COLO668 (cell line): ENCODE data around the gene RHOJ.

Source experiments
- DNase-seq: peaks from one replicate; lab custom pipeline; 2025; ENCODE audit not compliant: unreplicated experiment; lab: John Stamatoyannopoulos, UW

The RHOJ gene

DNA sequence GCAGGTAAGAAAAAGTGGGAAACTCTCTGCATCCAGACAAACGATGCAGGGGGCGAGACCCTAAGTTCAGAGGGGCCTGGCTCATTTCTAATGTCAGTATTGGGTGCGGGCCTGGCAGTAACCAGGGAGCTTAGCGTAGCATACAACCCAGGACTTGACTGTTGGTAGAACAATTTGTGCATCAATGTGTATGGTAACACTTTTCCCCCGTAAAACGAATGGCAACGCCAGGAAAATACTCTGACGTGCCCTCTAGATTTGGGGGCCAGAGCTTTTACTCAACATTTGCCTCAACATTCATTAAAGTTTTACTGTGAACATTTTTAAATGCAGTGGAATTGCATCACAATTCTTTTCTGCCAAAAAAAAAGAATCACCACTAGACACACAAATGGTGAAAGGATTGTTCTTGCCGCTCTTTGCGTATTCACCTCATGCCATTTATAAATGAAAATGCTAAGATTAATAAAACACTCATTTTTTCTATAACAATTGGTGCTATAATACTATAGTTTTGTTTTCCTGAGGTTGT is 867 bp downstream of the RHOJ start:
- DNase-seq = no peak

DNA sequence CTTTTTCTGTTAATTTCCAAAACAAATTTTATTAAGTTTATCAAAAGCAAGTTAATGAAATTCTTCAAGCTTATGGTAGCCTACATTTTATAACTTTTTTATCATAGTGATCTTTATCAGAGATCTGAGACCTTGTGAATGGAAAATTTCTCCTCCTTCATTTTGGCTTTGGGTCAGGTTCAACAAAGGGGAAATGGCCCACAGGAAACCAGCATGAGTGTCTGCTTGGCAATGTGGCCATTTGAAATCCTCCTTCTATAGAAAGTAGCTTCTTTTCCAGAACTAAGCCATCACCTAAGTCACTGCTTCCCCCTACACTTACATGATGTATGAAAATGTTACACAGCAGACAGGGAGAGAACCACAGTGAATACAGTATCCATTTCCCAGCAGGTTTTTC is 1.6 kb downstream of the RHOJ start:
- DNase-seq = no peak

DNA sequence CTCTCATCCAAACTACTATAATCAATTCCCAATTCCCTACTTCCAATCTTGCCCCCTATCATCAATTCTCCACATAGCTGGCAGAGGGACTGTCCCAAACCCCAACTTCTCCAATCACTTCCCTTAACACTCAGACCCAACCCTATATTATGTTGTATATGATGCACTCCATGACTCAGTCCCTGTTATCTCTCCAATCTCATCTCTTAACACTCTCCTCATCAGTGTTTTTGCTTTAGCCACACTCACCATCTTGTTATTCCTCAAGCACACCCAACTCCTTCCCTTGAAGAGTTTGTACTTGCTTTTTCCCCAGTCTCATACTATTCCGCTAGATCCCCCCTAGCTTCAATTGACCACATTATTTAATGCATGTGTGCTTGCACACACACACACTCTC is 4.9 kb downstream of the RHOJ start:
- no peak for DNase-seq

DNA sequence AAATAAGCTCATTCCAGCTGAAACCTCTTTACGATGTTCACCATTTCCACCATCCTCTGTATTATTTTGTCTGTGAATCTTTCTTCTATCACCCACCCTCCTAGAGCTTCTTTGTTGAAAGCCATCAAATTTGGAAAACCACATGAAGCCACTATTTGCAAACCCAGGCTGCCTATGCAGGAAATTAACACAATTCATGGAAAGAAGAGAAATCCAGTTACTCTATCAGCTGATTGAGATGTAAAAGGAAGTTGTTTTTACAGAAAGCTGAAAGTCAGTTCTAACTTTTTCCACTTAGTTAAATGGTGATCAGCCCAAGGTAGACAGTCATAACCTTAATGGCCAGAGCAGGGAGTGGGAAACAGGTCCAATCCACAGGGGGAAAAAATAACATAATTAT is 6.6 kb downstream of the RHOJ start:
- no peak for DNase-seq

DNA sequence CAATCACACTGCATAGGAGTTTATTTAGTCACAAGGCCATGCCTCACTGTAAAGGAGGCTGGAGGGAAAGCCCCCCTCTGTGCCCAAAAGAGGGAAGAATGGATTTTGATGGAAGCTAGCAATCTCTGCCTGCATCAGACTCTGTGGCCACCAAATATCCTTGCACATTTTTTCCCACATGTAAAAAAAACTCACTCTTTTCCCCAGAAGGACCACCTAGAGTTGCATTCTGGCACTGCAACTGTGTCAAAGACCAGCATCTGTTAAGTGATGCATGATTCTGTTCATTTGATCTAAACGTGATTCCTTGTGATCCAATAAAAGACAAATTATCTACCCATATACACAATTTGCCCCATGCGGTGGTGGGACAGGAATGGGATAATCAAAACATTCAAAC is 8.0 kb downstream of the RHOJ start:
- no peak for DNase-seq

DNA sequence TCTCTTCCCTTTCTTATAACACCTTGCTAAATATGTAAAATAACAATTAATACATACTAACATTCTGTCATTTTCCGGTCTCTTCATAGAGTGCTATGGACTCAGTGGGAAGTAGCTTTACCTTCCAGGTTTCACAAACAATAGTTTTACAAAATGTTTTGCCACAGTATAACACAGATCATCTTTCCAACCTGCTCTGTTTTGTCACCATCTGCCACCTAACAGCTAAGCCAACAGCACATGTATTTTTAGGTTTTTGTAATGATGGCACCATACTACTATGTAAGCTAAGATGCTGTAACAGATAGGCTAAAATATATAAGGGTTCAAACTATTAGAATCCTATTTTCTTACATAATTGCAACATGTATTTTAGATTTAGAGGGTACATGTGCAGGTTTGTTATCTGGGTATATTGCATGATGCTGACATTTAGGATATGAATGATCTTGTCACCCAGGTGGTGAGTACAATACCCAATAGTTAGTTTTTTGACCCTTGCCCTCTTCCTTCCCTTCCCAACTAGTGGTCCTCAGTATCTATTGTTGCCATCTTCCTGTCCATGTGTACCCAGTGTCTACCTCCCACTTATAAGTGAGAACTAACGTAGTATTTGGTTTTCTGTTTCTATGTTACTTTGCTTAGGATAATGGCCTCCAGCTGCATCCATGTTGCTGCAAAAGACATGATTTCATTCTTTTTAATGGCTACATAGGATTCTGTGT is 8.7 kb downstream of the RHOJ start:
- DNase-seq = no peak

DNA sequence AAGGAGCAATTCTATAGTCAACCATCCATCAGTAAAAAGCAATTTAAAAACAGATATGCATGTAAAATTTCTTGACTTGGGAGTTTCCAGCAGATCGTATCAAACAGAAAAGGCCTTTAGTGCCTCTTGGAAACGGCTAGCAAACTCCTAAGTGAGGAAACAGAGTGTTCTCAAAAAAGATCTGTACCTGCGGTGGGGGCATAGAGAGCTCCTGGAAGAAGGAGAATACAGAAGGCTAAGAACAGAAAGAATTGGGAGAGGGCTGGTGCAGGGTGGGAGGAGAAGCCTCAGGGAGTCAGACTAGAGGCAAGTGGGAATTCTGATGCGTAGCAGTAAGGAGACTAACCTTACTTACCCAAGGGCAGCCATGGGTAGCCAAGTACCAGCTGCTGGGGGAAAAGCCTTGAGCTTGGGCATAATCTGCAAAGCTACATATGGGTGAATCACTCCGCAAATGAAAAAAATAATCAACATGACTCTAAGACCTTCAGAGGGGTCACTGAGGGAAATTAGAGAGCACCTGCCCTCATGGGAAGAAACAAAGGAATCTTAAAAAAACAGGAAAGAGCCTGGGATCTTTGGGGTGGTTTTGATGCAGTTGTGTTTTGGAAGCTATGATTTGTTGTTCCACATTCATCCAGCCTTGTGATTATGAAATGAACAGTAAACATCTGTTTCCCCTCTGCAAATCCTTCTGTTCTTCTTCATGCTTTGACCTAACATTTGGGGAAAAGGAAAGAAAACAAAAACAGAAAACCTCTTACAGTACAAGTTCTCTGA is 10.4 kb downstream of the RHOJ start:
- DNase-seq = no peak

DNA sequence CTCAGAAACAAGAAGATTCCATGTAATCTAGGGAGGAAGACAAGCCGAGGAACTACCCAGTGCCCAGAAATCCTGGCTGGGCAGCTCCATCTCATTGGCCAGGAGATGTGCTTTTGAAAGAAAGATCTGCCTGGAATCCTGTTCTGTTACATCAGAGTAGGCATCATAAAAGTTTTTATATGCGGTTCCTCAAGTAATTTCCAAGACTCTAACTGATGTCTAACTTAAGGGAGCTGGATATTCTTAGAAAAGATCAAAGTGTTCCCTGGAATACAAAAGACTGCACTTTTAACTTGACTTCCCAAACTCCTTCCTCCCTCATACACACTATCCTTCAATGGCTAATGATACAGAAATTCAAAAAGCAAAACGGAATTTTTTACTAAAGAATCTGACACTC is 16.3 kb downstream of the RHOJ start:
- DNase-seq = no peak

DNA sequence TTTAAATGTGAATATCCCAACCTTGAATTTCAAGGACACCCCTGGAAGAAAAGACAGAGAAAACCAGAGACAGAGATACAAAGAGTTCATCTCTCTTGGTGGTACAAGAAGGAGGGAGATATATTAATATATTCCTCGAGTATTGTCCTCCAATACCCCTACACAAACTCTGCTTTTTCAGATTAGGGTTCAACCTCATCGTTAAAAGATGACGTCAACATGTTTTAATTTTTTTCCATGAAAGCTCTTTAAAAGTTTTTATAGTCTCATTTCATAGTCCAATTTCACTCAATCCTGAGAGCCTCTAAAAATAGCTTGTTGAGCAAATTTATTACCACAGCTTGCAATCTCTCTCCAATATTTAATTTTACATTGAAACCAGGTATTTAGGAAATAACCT is 19.4 kb downstream of the RHOJ start:
- DNase-seq = no peak

DNA sequence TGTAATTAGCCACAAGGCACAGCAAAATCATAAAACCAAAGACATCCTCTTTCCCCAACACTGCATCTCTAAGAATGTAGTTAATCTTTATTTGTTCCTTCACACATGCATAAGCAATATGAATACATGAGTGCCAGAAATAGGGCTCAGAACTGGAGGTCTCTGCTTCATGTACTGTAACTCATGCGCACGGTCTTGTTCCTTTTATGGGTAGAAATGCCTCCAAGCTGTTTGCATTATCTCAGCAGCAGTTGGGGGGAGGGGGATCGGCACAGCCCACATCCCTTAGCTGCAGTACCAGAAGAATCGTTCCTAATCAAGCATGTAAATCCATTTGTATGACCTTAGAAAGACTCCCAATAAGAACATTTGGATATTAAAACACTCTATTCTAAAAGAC is 20.0 kb downstream of the RHOJ start:
- DNase-seq = no peak

DNA sequence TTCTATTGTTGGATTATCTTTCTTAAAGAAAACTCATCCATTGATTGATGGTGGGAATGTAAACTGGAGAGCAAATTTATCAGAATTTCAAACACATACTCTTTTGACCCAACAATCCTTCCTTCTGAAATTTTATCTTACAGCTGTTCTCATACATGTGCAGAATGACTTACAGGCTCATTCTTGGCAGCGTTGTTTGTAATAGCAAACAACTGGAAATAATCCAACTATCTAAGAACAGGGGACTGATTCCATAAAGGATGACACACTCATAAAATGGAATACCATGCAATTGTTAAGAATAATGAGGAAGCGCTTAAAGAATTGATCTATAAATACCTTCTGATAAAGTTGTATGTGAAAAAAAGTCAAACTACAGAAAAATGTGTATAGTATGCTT is 24.0 kb downstream of the RHOJ start:
- no peak for DNase-seq

DNA sequence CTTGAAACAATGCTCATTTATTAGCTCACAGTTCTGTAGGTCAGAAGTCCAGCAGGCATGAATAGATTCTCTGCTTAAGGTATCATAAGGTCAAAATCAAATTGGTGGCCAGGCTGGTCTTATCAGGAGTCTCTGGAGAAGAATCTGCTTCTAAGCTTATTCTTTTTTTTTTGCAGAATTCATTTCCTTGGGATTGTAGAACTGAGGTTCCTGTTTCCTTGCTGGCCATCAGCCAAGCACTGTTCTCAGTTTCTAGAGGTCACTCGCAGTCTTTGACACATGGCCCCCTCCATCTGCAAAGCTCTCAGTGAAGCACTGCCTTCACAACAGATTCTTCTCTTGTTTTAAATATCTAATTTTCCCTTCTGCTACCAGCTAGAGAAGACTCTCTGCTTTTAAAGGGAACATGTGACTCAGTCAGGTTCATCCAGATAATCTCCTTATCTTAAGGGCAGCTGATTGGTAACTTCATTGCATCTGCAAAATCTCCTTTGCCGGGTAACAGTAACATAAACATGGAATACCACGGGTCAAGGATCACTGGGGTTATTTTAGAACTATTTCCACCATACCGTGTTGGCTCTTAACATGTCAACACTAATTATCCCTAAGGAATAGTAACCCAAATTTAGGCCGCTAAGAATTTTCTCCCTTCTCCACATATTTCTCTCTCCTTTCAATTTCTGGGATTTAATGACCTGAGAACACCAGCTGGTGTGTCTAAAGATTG is 25.3 kb downstream of the RHOJ start:
- no peak for DNase-seq

DNA sequence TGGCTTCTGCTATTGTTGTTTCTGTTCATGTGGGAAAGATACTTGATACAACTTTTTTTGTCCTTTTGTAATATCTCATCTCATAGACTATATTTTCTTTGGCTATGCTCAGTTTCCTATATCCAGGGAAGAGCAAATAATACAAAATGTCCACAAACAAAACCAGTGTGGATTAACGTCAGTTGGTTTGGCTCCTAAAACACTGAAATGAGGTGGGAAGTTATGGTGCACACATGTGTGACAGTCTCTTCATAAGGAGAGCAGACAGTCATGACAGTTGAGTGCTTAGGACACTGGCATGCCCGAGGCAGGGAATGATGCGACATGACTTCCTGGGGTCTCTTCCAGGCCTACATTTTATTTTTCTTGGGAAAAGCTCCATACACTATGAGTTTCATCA is 27.5 kb downstream of the RHOJ start:
- no peak for DNase-seq

DNA sequence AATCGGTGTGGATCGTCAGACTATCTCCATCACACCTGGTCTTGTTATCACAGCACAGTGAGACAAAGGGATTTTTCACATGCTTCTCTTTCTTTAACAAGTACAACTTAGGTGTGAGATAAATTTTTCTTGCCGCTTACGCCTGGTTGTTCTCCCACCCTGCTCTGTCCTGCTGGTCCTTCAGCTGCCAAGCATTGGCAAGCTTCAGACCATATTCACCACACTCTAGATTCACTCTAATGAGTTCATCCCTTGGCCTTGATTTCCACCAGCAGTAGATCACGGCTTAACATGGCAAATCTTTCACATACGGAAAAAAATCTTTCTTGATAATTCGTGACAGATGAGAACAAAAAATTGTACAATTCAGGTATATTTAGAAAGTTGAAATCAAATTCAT is 33.5 kb downstream of the RHOJ start:
- no peak for DNase-seq

DNA sequence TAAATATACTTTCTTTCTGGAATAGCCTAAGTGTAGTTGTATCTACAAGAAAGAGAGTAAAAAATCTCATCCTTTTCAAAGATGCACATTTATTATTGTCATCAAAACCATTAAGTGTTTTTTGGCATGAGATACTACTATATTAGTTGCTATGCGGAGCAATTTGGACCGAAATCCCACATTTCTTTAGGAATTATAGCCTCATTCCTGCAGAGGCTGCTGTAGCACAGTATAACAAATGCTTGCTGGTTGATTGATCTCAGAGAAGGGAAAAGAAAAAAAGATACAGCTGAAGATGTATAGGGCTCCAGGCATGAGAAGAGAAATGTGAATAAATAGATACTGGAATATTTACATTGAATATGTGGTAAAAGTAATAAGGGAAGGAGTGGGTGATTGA is 36.0 kb downstream of the RHOJ start:
- DNase-seq = no peak

DNA sequence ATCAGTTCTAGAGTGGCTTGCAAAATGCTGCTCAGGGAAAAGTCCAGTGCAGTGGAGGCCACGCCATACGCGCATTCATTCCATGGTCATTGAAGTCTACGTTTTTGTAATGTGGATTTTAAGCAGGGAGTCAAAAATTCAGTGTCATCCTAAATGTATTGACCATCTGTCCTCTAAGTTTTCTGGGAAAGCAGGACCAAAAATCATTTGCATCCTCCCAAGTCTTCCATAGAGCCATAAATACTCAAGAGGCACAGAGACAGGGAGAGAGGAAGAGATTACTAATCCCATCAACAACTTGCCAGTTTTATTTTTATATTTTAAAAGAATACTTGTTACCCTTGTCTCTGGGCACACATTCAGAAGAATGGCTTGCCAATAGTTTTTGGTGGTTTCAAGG is 36.9 kb downstream of the RHOJ start:
- no peak for DNase-seq

DNA sequence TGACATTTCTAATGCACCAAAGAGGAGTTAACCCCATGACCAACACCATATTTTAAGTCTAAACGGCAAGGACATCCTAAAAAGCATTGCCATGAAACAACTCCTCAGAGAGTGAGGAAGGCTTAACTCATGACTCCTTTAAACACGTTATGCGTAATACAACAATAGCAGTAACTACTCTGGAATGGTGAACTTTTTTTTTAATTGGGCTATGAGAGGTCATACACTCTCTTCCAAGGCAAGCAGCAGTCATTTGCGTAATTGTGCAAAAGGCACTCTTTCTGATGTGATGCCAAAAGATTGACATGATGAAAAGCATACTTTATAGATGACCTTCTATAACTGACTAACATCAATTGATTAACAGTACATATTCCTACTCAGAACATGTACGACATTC is 39.4 kb downstream of the RHOJ start:
- no peak for DNase-seq

DNA sequence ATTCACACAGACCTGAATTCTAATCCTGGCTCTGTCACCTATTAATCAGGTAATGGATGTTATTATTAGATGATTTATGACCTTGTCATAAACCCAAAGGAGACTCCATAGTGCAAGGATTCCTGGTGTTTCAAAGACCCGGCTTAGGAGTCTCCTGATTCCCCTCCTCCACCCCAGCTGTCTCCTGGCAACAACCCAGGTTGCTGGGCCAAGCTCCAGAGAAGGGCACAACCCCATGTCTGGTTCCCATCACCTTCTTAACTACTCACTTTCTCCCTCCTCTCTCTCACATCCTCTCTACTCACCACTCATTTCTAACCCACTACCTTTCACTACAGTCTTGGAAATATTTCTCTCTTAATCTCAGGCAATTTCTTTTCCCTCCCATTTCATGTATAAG is 41.6 kb downstream of the RHOJ start:
- DNase-seq = no peak

DNA sequence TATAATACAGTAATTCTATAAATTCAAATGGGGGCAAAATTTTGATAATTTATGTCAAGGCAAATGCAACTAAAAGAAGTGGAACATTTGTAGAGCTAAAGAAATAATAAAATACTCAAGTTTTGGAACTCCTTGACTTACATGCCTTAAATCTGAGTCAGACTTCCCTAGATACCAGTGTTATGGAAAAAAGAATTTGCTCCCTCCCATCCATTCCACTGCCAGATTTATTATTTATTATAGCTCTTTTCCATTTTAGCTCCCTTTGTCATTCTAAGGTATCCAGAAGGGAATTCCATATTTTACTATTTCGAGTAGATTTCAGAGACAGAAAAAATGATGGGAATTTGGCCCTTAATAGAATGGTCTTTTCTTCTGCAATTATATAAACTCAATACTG is 44.0 kb downstream of the RHOJ start:
- DNase-seq = no peak

DNA sequence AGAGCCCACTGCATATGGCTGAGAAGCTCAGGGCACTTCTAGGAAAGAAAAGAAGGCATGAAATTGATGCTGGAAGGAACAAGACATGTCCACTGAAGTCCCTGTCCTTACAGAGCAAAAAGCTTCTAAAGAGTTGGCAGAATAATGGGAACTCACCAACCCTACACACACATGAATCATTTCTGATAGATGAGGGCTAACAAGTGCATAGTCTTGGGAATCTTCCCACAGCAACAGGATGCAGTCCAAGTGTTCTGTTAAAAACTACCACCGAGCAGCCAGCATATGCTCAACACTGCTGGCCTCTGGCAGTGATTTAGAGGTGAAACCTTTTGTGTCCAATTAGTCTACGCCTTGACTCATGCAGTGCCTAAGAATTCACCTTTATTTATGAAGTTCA is 44.8 kb downstream of the RHOJ start:
- DNase-seq = no peak

DNA sequence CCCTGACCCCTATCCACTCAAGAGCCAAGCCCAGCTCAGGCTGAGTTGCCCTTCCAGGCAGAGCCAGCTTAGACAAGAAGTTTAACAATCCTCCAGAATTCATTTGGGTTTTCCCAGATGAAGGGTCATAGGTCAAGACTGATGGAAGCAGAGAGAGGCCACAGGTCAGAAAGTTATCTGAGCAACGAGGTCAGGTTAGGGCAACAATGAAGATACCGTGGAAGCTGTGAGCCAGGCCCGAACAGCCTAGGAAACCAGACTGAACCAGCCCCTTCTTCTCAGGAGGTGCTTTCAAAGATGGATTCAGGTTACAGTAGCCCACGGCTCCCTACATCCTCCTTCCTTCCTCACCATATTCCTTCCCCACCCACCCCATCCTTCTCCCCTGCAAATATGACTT is 53.1 kb downstream of the RHOJ start:
- DNase-seq = no peak

DNA sequence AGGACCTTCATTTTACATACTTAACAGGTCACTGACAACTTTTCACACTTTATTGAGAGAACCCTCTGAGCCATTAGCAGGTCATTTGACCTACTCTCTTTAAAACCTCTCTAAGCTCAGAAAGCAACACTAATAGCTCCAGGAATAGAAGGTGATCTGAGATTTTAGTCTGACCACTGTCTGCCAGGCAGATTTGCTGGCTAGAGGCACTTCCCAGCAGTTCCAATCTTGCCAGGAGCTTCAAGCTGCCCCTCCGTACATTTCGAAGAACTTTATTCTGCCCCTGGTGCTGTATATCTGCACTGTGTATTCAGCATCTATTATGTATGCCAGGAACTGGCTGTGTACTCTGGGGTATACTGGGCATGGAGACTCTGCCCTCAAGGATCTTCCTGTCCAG is 58.2 kb downstream of the RHOJ start:
- no peak for DNase-seq
